Endometrial microvascular endothelial cells (primary cell): Measurements from ENCODE around the gene MGARP. TPM values are rescaled to one million over a fixed set of nuclear protein-coding genes. Genes with fewer than 3 reads are reported as not detected.
"Not testable (repeated sequence)": the region's sequence is repeated elsewhere in the genome, so short reads cannot be mapped to it uniquely, and the experiment has no call there.

ENCODE experiments used
- in situ Hi-C: cut with HindIII; loops from 2 replicates; pipeline ENCODE4 v1.10.0; 2017; ENCODE audit warnings: low sequenced_read_pairs, low pct_unique_long_range_greater_than_20kb; ENCODE audit errors: inconsistent ontology term
- total RNA-seq: library from RNA; depleted of rRNA; stranded (reverse); fragments of >200 nt; gene quantifications from one replicate; pipeline ENCODE4 v1.2.3, GENCODE V29; 2015; ENCODE audit errors: inconsistent ontology term

Gene MGARP
- total RNA-seq, 1 donor from 2014 or later, result 2.4 TPM

- in situ Hi-C loops, result no loop called here
Observed at GRCh38 chr4:139299536-139299935, 19.5 kb upstream of the MGARP start.

GRCh38 chr4:139297001-139297410 is 17.0 kb upstream of the MGARP start:
- in situ Hi-C loops, result no loop called here

- in situ Hi-C loops, result no loop called here
Observed at GRCh38 chr4:139295942-139296299, 15.9 kb upstream of the MGARP start.

- in situ Hi-C loops, result no loop called here
Observed at GRCh38 chr4:139295206-139295941, 15.3 kb upstream of the MGARP start.

- in situ Hi-C loops, result no loop called here
Observed at GRCh38 chr4:139286186-139286698, 6.2 kb upstream of the MGARP start.

GRCh38 chr4:139282721-139283075 is 2.7 kb upstream of the MGARP start:
- in situ Hi-C loops, result no loop called here

GRCh38 chr4:139282065-139282720 is 2.2 kb upstream of the MGARP start:
- in situ Hi-C loops, result no loop called here

GRCh38 chr4:139278912-139279759 is 889 bp downstream of the MGARP start:
- in situ Hi-C loops, result no loop called here

- in situ Hi-C loops, result no loop called here
Observed at GRCh38 chr4:139278485-139278884, 1.5 kb downstream of the MGARP start.

- in situ Hi-C loops, result no loop called here
Observed at GRCh38 chr4:139275281-139275735, 4.7 kb downstream of the MGARP start.

GRCh38 chr4:139274790-139275189 is 5.2 kb downstream of the MGARP start:
- in situ Hi-C loops, result no loop called here

GRCh38 chr4:139273835-139274234 is 6.2 kb downstream of the MGARP start:
- in situ Hi-C loops, result no loop called here

GRCh38 chr4:139267301-139267700 is 12.7 kb downstream of the MGARP start:
- in situ Hi-C loops, result no loop called here

- in situ Hi-C loops, result no loop called here
Observed at GRCh38 chr4:139266583-139267257, 13.3 kb downstream of the MGARP start.

- in situ Hi-C loops, result no loop called here
Observed at GRCh38 chr4:139266208-139266582, 13.8 kb downstream of the MGARP start.

GRCh38 chr4:139265654-139266053 is 14.4 kb downstream of the MGARP start:
- in situ Hi-C loops, result no loop called here

- in situ Hi-C loops, result no loop called here
Observed at GRCh38 chr4:139256349-139256748, 23.7 kb downstream of the MGARP start.

- in situ Hi-C loops, result not testable (repeated sequence)
Observed at GRCh38 chr4:139255581-139255980, 24.4 kb downstream of the MGARP start.

GRCh38 chr4:139253713-139254112 is 26.3 kb downstream of the MGARP start:
- in situ Hi-C loops, result no loop called here
